KOPT-K1 (cell line): ENCODE data around the gene CAB39.

Experiments used
- H3K27ac ChIP-seq: fragments of 200-600 bp; sonication (generic); 2 replicates; pipeline ENCODE4 v1.5.1; 2016; ENCODE audit warnings: antibody characterized with exemption, mild to moderate bottlenecking, low read depth, low read length; ENCODE audit not compliant: poor library complexity, severe bottlenecking
- H3K36me3 ChIP-seq: fragments of 200-600 bp; sonication (generic); 2 replicates; pipeline ENCODE4 v1.5.1; 2017; ENCODE audit warnings: antibody characterized with exemption, mild to moderate bottlenecking, low read length, moderate library complexity; ENCODE audit not compliant: insufficient read depth
- H3K9me3 ChIP-seq: fragments of 200-600 bp; sonication (generic); 2 replicates; pipeline ENCODE4 v1.5.1; 2017; ENCODE audit warnings: antibody characterized with exemption, low read length, mild to moderate bottlenecking; ENCODE audit not compliant: insufficient read depth, poor library complexity, severe bottlenecking

CAB39 gene

DNA sequence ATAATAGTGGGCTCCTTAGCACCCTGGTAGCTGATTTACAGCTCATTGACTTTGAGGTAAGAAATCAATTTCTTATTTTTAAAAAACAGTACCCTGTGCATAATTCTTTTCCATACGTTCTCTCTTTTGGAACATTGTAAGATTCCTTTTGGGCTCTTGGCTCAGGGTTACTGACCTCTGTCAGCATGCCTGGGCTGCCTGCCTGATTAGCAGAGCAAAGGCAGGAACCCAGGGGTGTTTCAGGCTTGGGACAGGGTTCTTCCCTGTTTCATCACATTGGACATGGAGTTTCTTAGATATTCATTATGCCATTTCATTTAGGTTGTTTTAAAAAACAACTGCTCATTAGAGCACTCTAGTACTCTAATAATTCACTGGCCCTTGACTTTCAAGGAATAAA, 78.3 kb downstream of the CAB39 start:
- peaks cover 26% of the 10 kb centered on the region for H3K9me3 ChIP-seq
- peaks cover 93% of the 10 kb centered on the region for H3K36me3 ChIP-seq
- no peak overlapping the region for H3K27ac ChIP-seq

GRCh38 chr2:230793572-230794359, 81.1 kb downstream of the CAB39 start:
- Histone ChIP-seq H3K9me3 (peaks cover 4% of the 10 kb centered on the region), H3K36me3 (peaks cover 78% of the 10 kb centered on the region), H3K27ac (no peak overlapping the region)

DNA sequence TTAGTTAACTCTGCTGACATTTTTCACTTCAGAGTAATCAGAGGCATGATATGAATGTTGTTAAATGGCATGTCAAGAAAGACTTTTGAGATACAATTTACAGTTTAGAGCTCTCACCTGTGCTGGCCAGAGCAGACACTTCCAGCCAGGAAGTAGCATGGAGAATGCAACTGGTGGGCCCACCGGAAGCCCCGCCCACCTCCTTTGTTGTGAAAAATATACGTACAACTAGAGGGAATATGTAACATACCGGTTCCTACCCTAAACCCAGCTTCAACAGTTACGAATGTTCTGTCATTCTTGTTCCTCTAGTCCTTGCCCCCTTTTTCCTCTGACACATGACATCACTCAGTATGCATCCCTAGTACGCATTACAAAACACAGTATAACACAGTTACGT, 81.9 kb downstream of the CAB39 start:
- H3K9me3 ChIP-seq: no peaks in the 10 kb centered on the region
- H3K36me3 ChIP-seq: peaks cover 76% of the 10 kb centered on the region
- H3K27ac ChIP-seq: no peak overlapping the region

- H3K27ac ChIP-seq: no peak overlapping the region
- peaks cover 76% of the 10 kb centered on the region for H3K36me3 ChIP-seq
- no peaks in the 10 kb centered on the region for H3K9me3 ChIP-seq
Measured at GRCh38 chr2:230795856-230796255, 83.2 kb downstream of the CAB39 start.

DNA sequence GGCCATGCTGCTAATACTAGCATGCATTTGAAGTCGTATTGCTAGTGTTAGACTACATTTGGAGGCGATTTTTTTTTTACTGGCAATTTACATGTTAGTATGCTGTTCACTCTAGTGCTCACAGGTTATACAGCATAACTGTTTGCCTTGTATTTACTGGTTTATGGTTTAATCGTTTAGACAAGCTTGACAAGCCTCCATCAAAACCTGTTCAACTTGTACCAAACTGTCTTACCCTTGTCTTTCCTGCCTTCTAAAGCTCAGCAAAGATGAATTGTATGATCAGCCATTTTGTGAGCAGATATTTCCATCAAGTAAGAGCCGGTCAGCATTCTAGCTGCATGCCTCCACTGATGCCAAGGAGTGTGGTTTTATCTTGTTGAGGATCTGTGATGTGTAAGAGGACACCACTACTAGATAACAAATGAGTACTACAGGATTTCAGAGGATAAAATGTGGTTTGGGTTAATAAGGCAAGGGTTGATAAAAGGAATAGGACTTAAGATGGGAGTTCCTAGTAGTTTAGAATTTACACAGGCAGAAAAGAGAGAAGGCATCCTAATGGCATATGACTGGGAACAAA, 83.7 kb downstream of the CAB39 start:
- peaks cover 76% of the 10 kb centered on the region for H3K36me3 ChIP-seq
- H3K9me3 ChIP-seq: no peaks in the 10 kb centered on the region
- no peak overlapping the region for H3K27ac ChIP-seq

DNA sequence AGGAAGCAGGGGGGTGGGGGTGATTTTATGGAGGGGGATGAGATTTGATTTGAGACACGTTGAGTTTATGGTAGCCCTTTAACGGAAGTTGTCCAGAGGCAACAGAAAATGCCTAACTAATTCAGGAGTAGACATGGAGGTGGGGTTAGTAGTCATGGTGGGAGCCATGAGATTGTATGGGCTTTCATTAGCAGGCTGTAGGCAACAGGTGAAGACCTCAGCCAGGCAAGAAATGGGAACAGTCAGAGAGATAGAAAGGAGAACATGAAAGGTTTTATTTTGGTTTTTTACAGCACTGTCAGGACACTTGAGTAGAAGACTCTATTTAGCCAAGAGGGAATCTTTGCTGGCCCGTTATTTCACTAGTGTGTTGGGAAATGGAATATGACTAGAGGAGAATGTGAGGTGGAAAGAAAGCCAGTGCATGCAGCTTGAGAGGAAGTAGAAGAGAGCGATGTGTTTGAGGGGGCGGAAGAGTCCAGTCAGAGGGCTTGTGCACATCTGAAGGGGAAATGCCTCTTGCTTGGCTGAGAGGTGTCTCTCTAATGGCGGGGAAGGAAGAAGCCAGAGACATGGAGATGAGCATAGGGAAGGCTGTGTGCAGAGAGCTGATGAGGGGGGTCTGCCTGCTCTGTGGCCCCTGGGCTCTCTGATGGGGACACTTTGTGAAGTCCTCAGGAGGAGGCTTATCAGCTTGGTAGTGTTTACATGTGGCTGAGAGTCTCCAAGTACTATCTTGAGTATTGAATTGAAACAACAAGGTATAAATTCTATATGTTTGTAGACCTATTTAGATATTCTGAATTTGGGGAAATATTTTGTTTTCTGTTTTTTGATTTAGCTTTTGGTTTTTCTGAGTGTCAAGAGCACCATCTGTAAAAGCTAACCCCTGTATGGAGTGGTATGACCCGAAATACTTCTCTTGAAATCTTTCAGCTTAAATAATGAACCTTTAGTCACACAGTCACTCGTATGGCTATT, 85.2 kb downstream of the CAB39 start:
- H3K9me3 ChIP-seq: no peaks in the 10 kb centered on the region
- peaks cover 70% of the 10 kb centered on the region for H3K36me3 ChIP-seq
- no peak overlapping the region for H3K27ac ChIP-seq

DNA sequence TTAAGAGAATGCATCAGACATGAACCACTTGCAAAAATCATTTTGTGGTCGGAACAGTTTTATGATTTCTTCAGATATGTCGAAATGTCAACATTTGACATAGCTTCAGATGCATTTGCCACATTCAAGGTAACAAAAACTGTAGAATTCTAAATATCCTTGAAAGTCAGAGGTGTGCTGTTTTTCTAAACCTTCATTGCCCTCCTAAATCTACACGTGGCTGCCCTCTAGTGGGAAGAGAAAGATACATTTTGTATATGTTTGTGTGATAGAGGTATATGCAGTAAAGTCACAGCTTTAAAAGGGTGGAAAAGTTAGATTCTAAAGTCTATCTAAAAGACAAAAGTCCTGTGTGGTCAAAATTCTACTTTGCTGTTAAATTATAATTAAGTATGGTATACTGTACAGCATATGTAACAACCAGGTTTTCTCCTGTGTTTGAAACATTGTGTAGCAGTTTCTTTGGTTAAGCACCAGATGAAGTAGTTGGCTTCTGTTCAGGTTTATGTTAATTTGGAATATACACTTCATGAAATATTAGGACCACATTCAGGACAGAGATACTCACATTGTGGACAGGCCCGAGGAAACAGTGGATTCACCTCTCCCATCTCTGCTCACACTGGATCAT, 86.2 kb downstream of the CAB39 start:
- no peak overlapping the region for H3K27ac ChIP-seq

GRCh38 chr2:230805353-230806017, 92.8 kb downstream of the CAB39 start:
- peaks cover 59% of the 10 kb centered on the region for H3K36me3 ChIP-seq
- no peak overlapping the region for H3K27ac ChIP-seq
- H3K9me3 ChIP-seq: no peaks in the 10 kb centered on the region

More for the DNA sequence above, 86.2 kb downstream of the CAB39 start:
- Histone ChIP-seq H3K9me3 (no peaks in the 10 kb centered on the region), H3K36me3 (peaks cover 62% of the 10 kb centered on the region)

DNA sequence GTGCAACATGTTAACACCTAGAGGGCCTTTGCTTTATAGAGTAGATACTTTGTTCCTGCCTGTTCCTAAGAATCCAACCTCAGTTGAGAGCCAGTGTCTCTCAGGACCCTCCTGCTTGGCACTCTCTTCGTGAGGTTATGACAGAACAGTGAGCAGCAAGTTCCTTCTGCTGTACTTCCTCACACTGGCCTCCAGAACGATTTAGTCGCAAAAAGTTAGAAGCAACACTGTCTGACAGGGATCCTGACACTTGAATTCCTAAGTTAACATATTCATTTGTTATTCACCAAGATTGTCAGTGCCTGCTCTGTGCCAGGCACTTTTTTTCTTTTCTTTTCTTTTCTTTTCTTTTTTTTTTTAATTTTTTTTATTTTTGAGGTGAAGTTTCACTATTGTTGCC, 95.1 kb downstream of the CAB39 start:
- Histone ChIP-seq H3K27ac (no peak overlapping the region), H3K36me3 (peaks cover 64% of the 10 kb centered on the region), H3K9me3 (no peaks in the 10 kb centered on the region)

DNA sequence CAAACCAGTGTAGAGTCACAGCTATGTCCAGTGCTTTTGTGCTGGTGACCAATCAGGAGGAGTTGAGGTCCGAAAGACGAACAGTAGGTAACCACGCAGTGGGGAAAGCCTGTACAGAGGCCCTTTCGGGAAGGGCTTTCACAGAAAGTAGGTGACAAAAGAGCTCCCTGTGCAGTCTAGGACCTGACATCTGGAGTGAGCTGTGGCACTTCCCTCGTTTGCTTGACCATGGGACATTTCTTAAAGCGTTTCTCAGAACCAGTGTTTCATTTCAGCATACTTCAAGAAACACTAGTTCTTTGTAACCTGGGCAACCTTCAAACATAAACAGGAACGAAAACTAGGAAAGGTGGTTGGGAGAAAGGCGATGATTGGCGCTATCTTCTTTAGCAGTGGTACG, 96.4 kb downstream of the CAB39 start:
- peaks cover 74% of the 10 kb centered on the region for H3K36me3 ChIP-seq
- no peaks in the 10 kb centered on the region for H3K9me3 ChIP-seq
- H3K27ac ChIP-seq: no peak overlapping the region

DNA sequence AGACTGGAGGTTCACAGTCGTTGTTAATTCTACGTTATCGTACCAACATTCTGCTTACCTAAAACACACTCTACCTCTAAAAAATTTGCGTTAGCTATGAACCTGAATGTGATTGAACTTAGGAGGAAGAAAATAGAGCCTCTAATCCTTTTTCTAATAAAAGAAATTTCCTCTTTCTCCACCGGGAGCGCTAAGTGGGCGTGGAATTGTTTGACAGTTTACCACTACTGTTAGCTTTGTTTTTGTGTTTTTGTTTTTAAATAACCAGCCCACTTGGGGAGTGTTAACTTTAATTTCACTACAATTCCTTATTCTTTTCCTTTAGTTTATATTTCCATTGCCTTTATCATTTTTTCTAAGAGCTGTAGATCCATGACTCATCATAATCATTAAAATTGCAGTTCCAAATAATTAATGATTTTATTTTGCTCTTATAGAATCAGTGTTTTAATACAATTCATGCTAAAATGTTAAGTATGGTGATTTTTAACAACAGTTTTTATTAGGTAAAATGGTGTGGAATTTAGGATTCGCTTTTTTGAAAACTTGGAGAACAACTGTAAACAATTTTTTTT, 97.1 kb downstream of the CAB39 start:
- Histone ChIP-seq H3K27ac (no peak overlapping the region), H3K9me3 (no peaks in the 10 kb centered on the region), H3K36me3 (peaks cover 81% of the 10 kb centered on the region)

- Histone ChIP-seq H3K27ac (no peak overlapping the region), H3K36me3 (peaks cover 95% of the 10 kb centered on the region), H3K9me3 (no peaks in the 10 kb centered on the region)
Measured at GRCh38 chr2:230811508-230811907, 98.9 kb downstream of the CAB39 start.

DNA sequence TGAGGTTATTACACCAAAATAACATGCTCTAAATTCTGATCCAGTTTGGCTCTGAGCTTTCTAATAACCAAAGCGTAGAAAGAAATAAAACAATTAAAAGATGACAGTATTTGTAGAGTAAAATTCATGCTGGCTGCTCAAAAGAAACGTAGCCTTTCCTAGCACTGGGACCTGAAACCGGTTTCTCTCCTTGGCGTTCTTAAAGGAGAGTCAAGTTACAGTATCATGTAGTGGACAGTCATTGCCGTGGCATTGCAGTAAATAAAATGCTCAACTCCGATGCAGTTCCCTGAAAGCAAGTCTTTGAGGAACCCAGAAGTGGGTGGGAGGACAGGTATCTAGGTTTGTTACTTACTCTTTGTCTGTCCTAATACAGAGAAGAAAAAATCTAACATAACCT, 99.4 kb downstream of the CAB39 start:
- H3K27ac ChIP-seq: no peak overlapping the region
- peaks cover 95% of the 10 kb centered on the region for H3K36me3 ChIP-seq
- H3K9me3 ChIP-seq: no peaks in the 10 kb centered on the region

- H3K9me3 ChIP-seq: no peaks in the 10 kb centered on the region
- H3K36me3 ChIP-seq: peaks cover 97% of the 10 kb centered on the region
- no peak overlapping the region for H3K27ac ChIP-seq
Measured at GRCh38 chr2:230814616-230815015, 102.0 kb downstream of the CAB39 start.
